ENCODE data around the gene GRM7.
"Not testable (repeated sequence)": the region's sequence is repeated elsewhere in the genome, so short reads cannot be mapped to it uniquely, and the experiment has no call there.

GRM7 gene

GRCh38 chr3:6860954-6861624, at the start of gene GRM7:
Gene GRM7, plus strand, starts transcription at chr3:6861115.
- DNase-seq: no peak

- no peak for DNase-seq
These were observed 39.5 kb upstream of the GRM7 start for GRCh38 chr3:6821411-6821810.

DNA sequence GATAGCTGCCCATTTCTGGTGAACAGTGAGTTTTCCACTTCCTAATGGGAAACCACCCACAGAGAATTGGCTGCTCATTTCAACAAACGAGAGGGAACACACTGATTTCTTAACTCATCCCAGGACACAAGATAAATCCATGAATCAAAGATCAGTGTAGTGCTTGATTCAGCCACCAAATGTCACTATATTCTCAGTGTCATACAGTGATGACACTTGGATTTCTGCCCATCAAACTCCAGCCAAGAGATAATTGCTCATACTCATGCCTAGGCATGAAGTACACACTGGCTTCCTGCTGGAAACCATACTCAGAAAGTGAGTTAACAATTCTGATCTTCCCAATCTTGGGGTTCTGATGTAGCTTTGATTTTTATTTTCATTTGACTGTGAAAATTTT, 35.4 kb upstream of the GRM7 start:
- no peak for DNase-seq

DNA sequence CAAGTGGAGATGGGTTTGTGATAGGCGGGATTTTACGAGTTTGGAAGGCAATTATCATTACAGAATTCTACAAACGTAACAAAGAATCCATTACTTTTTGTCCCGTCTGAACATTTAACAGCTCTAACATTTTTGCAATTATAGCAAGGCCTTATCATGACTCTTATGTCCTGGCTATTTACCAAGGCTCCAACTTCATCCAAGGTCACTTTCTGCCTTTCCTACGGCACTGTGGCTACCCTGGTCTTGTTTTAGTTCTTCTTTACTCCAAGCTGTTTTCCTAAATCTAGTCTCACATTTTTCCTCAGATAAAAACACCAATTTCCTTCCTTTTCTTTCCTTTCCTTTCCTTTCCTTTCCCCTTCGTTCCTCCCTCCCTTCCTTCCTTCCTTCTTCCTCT, 33.5 kb upstream of the GRM7 start:
- no peak for DNase-seq

- no peak for DNase-seq
These were observed 16.2 kb upstream of the GRM7 start for GRCh38 chr3:6844723-6845122.

- no peak for DNase-seq
These were observed 6.7 kb upstream of the GRM7 start for GRCh38 chr3:6854184-6854583.

- DNase-seq: no peak
These were observed 3.4 kb upstream of the GRM7 start for GRCh38 chr3:6857510-6857909.

DNA sequence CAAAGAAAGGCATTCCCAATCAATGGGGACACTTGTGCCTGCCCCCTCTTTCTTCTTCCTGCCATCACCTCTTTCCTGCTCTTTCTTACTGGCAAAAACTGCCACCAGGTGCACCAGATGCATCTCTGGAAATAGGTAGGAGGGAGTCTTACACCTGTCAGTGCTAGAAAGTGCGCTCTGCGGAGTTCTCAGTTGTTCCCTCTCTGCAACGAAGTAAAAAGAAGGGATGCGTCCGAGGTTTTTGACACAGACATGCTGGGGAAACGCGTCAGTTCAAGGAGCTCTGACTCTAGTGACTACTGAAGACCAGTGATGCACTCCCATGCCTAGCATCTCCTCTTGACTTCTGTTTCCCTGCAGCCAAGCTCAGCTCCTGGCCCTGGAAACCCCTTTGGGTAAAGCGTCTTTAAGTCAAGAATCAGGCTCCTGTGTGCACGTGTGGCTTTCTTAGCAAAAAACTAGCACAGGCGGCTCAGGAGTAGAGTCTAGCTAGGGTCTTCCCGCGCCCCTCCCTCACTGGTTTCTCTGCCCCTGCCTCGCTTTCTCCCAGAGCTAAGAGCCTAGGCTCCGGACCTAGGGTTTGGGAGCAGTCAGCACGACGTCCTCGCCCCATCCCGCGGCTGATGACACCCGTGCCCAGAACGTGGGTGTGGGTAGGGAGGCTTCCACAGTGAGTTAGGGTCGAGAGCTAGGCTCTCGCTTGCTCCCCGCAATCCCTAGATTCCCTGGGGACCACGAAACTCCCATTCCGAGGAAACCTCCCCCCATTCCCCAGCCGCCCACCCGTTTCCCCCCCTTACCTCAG, 564 bp upstream of the GRM7 start:
- DNase-seq: no peak

DNA sequence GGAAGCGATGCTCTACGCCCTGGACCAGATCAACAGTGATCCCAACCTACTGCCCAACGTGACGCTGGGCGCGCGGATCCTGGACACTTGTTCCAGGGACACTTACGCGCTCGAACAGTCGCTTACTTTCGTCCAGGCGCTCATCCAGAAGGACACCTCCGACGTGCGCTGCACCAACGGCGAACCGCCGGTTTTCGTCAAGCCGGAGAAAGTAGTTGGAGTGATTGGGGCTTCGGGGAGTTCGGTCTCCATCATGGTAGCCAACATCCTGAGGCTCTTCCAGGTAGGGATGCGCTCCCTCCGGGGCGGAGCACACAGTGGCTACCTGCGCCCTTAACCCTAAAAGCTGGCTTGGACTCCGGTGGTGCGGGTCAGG, 698 bp downstream of the GRM7 start:
- DNase-seq: no peak

DNA sequence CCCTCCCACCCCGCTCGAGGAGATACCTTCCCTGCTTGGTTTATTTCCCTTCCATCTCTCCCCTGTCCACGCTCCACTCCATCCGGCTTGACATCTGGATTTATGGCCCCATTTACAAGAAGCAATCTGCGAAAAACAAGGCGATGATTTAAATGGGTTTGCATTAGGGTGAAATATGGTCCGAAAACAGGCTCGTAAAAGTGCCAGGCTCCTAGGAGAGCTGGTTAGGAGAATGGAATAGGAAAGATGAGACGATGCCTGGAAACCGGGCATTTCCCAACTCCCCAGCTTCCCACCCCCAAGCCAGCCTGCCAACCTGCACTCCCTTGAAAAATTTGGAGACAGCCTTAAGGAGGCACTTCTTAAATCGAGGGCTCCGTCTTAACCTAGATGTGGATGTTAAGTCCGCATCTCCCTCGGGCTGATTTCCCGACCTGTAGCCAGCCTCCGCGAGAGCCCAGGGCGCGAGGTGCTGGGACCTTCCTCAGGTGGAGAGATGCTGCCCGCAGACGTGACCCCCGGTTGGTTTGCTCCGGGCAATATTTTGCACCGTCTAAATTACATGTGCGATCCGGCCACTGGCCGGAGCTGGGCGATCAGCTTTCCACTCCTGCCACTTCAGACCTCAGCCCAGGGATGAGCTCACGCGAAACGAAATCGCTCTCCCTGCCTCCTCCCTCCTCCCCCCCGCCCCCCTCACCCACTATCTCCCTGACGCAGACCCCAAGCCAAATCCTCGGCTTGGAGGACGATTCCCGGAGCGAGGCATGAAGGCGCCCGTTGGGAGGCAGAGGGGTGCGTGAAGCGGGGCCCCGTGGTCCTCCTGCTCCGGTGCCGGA, 1.3 kb downstream of the GRM7 start:
- DNase-seq: no peak

DNA sequence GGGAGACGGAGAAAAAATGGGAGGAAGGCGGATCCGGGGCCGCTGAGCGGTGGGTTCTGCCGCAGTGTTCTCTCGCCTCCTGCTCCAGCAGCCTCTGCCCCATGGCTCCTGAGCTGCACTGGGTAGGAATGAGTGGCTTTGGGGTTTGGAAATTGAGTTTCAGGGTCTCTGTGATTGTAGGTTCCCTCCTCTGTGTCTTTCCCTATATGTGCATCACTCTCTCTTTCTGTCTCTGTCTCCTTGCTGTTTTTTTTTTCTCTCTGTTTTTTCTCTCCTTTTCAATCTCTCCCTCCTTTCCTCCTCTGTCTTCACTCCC, 1.9 kb downstream of the GRM7 start:
- no peak for DNase-seq

DNA sequence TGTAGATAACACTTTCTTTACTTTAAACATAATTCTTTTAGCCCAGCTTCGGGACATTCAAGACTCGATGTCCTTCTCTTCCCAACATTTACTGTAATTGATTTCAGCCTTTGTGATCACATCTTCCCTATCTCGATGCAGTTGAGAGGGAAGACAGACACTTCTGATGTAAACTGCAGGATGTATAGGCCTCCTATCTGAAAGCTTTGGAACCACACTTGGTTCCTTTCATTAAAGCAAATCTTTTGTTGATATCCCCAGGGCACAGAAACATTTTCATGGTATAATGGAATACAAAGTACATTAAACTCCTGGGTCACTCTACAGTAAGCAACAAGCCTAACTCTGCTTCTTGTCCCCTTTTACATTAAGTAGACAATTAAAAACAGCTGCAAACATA, 6.4 kb downstream of the GRM7 start:
- no peak for DNase-seq

DNA sequence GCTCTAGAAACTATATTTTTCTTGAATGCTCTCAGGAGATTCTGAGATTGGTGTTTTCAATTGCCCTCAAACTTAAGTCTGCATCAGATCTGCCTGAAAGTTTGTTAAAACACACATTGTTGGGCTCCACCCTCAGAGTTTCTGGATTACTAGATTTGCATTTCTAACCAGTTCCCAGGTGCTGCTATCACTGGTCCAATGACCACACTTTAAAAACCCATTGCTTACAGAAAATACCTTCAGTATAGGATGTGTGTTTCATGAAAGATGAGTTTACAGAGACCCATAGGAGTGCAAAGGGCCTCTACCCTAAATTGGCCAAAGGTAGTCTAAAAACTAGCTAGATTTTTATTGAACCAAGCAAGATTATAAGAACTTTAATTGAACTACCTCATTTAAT, 17.8 kb downstream of the GRM7 start:
- no peak for DNase-seq

DNA sequence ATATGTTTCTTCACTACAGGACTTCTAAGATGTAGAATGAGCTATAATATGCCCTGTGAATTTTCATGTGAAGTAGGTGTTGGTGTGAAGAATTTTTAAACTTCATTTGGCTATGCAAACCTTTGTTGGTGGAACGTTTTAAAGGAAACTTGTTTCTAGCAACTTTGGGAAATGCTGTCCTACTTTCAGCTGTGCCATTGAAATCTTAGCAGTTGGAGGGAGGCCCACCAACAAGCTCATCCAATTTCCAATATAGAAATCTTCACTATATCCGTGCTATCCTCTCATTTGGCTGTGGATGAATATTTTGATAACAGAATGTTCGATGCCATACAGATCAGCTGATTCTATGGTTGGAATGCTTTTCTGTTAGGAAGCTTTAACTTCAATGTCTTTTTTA, 51.3 kb downstream of the GRM7 start:
- no peak for DNase-seq

DNA sequence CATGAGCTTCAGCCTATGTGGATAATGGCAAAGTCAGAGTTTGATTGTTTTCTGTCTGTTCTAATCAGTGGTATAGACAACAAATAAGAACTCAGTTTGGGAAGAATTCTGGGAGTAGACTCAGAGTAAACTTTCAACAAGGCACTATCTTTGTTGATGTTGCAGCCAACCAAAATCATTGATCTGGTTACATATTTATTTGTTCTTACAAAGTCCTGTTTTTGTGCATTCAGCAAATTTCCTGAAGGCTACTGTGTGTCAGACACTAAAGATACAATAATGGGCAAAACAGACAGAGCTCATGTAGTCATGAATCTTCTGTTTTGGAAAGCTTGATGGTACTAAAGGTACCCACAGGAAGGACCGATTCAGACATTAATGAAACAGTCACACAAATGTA, 55.0 kb downstream of the GRM7 start:
- DNase-seq: no peak

DNA sequence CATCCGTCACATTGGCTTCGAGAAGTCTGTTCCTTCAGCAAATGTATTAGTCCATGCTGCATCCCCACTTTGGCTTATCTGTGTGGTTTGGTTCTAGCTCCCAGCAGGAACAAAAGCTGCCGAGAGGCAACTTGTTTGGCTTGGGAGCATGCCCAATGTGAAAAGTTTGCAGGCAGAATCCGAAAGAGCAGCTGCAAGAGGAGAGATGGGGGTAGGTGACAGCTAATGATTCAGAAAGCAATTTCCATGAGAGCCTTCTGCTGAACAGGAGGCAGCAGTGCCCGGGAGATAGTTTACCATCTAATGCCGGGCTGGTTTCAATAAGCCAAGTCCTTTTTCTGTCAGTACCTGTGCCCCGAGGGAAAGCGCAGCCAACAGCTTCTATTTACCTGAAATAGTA, 60.2 kb downstream of the GRM7 start:
- no peak for DNase-seq

DNA sequence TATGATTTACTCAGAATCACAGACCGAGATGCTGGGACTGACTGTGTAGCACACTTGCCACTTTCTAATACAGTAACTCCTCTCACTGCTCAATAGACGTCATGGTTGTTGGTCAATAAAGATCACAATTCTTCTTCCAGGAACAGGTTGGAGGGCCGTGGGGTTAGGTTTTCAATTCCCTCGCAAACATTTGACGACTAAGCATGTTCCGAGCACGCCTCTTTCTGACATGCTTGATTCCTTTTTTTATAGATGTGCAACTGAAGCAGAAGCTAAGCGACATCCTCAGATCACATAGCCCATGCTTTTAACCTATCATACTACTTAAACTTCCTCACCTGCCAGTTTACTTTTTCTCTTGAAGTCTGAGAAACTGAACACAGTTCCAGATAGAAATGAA, 61.0 kb downstream of the GRM7 start:
- no peak for DNase-seq

GRCh38 chr3:6928064-6928463, 67.1 kb downstream of the GRM7 start:
- DNase-seq: no peak

DNA sequence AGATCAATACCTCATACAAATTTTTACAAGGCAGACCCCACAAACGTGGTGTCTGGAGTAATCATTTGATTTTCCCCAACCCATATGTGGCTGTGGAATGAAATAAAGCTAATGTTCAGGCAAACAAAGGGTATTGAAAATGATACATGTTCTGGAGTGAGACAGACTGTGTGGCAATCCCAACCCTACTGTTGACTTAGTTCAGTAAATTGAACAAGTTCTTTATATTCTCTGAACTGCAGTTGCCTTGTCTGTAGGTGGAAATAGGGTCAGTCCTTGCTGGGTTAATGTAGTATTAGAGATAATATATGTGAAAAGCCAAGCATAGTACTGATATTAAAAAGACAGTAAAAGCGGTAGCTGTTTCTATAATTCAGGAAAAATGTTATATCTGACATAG, 69.0 kb downstream of the GRM7 start:
- no peak for DNase-seq

GRCh38 chr3:6935418-6935817, 74.5 kb downstream of the GRM7 start:
- not testable (repeated sequence) for DNase-seq

- no peak for DNase-seq
These were observed 75.1 kb downstream of the GRM7 start for GRCh38 chr3:6935970-6936369.

GRCh38 chr3:6962801-6963200, 101.9 kb downstream of the GRM7 start:
- no peak for DNase-seq

- DNase-seq: no peak
These were observed 105.0 kb downstream of the GRM7 start for GRCh38 chr3:6965881-6966280.

DNA sequence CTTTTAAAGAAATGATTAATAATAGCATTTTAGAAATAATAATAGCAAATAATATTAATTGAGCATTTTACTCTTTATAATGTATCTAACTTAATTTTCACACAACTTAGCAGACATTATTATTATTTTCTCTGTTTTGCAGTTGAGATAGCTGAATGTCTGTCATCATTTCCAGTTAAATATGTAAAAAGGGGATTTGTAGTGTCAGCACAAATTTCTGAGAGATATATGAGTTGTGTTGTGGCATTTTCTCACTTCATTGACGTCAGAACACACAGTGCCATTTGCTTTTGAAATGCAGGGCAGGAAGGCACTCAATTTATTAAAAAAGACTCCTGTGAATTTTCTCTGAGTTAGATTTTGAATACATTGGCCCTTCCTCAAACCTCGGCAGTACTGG, 111.0 kb downstream of the GRM7 start:
- DNase-seq: no peak

Data from activated naive CD4-positive, alpha-beta T cell treated with Interleukin-2 at 50 U/mL for 16 hours (primary cell).